HT-29 (cell line): ENCODE measurements around the gene MCEE. TPM values are rescaled to one million over a fixed set of nuclear protein-coding genes. Genes with fewer than 3 reads are reported as not detected.
"Not testable (repeated sequence)": the region's sequence is repeated elsewhere in the genome, so short reads cannot be mapped to it uniquely, and the experiment has no call there.

Source experiments
- DNase-seq: peaks from one replicate; pipeline ENCODE4 v3.0.0-alpha.2; 2015; ENCODE audit warnings: low spot score
- total RNA-seq: library from RNA; depleted of rRNA; stranded (reverse); fragments of >200 nt; shearing (Covaris generic); gene quantifications from 2 replicates; pipeline ENCODE4 v1.2.3, GENCODE V29; 2014; rRNA removed

MCEE gene
- 12.6 and 14.6 TPM in 2 replicates for total RNA-seq

- DNase-seq = peak; percentile 93
These were observed at the start of gene MCEE, which contains the start of gene MPHOSPH10 for GRCh38 chr2:71130152-71130904. MCEE (minus strand) TSS chr2:71130229; CDS start chr2:71130219, 10 bp downstream. MPHOSPH10 (plus strand) TSS chr2:71130634; CDS start chr2:71130666, 32 bp downstream.

GRCh38 chr2:71178836-71179235 is 48.8 kb upstream of the MCEE start:
- not testable (repeated sequence) for DNase-seq

- no peak for DNase-seq
These were observed 44.2 kb upstream of the MCEE start for GRCh38 chr2:71174207-71174606.

GRCh38 chr2:71173096-71173495 is 43.1 kb upstream of the MCEE start:
- no peak for DNase-seq

GRCh38 chr2:71166812-71167211 is 36.8 kb upstream of the MCEE start:
- no peak for DNase-seq

- peak; percentile 71 for DNase-seq
These were observed 27.2 kb upstream of the MCEE start for GRCh38 chr2:71157124-71157793.

GRCh38 chr2:71156573-71156972 is 26.5 kb upstream of the MCEE start:
- no peak for DNase-seq

- DNase-seq = no peak
These were observed 25.8 kb upstream of the MCEE start for GRCh38 chr2:71155846-71156245.

GRCh38 chr2:71154798-71155197 is 24.8 kb upstream of the MCEE start:
- peak; percentile 68 for DNase-seq

- DNase-seq = no peak
These were observed 24.2 kb upstream of the MCEE start for GRCh38 chr2:71154279-71154678.

- DNase-seq = no peak
These were observed 23.7 kb upstream of the MCEE start for GRCh38 chr2:71153585-71154224.

- DNase-seq = no peak
These were observed 21.6 kb upstream of the MCEE start for GRCh38 chr2:71151620-71152019.

- DNase-seq = no peak
These were observed 20.2 kb upstream of the MCEE start for GRCh38 chr2:71150082-71150816.

GRCh38 chr2:71148506-71149063 is 18.6 kb upstream of the MCEE start:
- no peak for DNase-seq

GRCh38 chr2:71143782-71144181 is 13.8 kb upstream of the MCEE start:
- no peak for DNase-seq

GRCh38 chr2:71136174-71136573 is 6.1 kb upstream of the MCEE start:
- no peak for DNase-seq

- no peak for DNase-seq
These were observed 3.6 kb upstream of the MCEE start for GRCh38 chr2:71133603-71134002.

GRCh38 chr2:71131387-71132166 is 1.5 kb upstream of the MCEE start:
- DNase-seq = not testable (repeated sequence)

- DNase-seq = peak; percentile 54
These were observed 846 bp upstream of the MCEE start for GRCh38 chr2:71130905-71131244.

- DNase-seq = peak; percentile 86
These were observed 202 bp downstream of the MCEE start for GRCh38 chr2:71129902-71130151.
